Keratinocyte (primary cell): Measurements from ENCODE around the gene LGR6.

Source experiments
- CTCF ChIP-seq, 3 experiments: IDR thresholded peaks in 1 of 3; conservative IDR thresholded peaks in 1 of 3; optimal IDR thresholded peaks in 1 of 3; 2 replicates in 2 of 3; 3 replicates in 1 of 3; pipeline versions ENCODE3 to v1.5.1; 2011; ENCODE audit warnings: low read length in 3 of 3, mild to moderate bottlenecking in 3 of 3, moderate library complexity in 2 of 3, control low read depth in 1 of 3, inconsistent platforms in 1 of 3; ENCODE audit not compliant: insufficient read depth in 2 of 3; ENCODE audit errors: extremely low read depth in 1 of 3
- EZH2 ChIP-seq: IDR thresholded peaks from one replicate; pipeline ENCODE4 v1.6.1; 2012; ENCODE audit warnings: inconsistent platforms, mild to moderate bottlenecking, low read length, moderate library complexity

GRCh38 chr1:202288177-202288576, 94.6 kb downstream of the LGR6 start:
- TF ChIP-seq EZH2 (no peak), CTCF (optimal IDR thresholded peaks at IDR 0.05 in 1 of 3, IDR thresholded peaks at IDR 0.05 in 1 of 3, conservative IDR thresholded peaks at IDR 0.05 in 1 of 3; ENCODE audit: extremely low read depth in 1 of 3, insufficient read depth in 2 of 3, low read length in 3 of 3) (no peak)
